Endothelial cell of umbilical vein (primary cell): ENCODE measurements around the gene PDK4. TPM values are rescaled to one million over a fixed set of nuclear protein-coding genes. Genes with fewer than 3 reads are reported as not detected.

Experiments
- BruUV-seq: library from RNA; stranded (reverse); fragments of 400-500 nt; replicated peaks from 2 replicates; lab custom pipeline; 2021; lab: Mats Ljungman, UMichigan
- CTCF ChIA-PET: fragments of 300-600, 350-600 bp; sonication (Branson Sonifier 250); formaldehyde crosslinking; loops from one replicate; lab custom pipeline; 2021; ENCODE audit warnings: antibody characterized with exemption, inconsistent platforms; lab: Charles Lee
- POLR2A ChIA-PET: fragments of 300-600, 350-600 bp; sonication (Branson Sonifier 250); formaldehyde crosslinking; loops from one replicate; lab custom pipeline; 2021; ENCODE audit warnings: antibody characterized with exemption, inconsistent platforms; lab: Charles Lee
- DNase-seq: peaks from one replicate; pipeline ENCODE4 v3.0.0-alpha.2; 2011; ENCODE audit warnings: low read depth, low spot score
- FAIRE-seq: peaks from 2 replicates; lab custom pipeline; 2011; peaks lifted over from hg19 to GRCh38; lab: Jason Lieb, UNC
- H2AFZ ChIP-seq: 2 replicates; pipeline ENCODE4 v1.6.0; 2012; ENCODE audit warnings: low read depth, low read length, control low read depth, inconsistent platforms
- H3K27ac ChIP-seq: 2 replicates; pipeline ENCODE4 v1.5.1; 2011; ENCODE audit warnings: low read depth, mild to moderate bottlenecking, control low read depth, low read length, moderate library complexity; ENCODE audit not compliant: insufficient read depth
- H3K27me3 ChIP-seq, 2 experiments: 2 replicates each; pipeline versions ENCODE4 v1.6.0 to v1.6.1; 2011; ENCODE audit warnings: low read length in 2 of 2, mixed read lengths in 1 of 2; ENCODE audit not compliant: control insufficient read depth in 2 of 2, insufficient read depth in 2 of 2
- H3K36me3 ChIP-seq, 2 experiments: 2 replicates in 1 of 2; 3 replicates in 1 of 2; pipeline ENCODE4 v1.5.1; 2011; ENCODE audit warnings: low read length in 2 of 2, mild to moderate bottlenecking in 1 of 2, moderate library complexity in 1 of 2; ENCODE audit not compliant: control insufficient read depth in 2 of 2, insufficient read depth in 2 of 2; ENCODE audit errors: extremely low read depth in 1 of 2
- H3K4me1 ChIP-seq: 3 replicates; pipeline ENCODE4 v1.5.1; 2011; ENCODE audit warnings: mild to moderate bottlenecking, low read length; ENCODE audit not compliant: control insufficient read depth, insufficient read depth; ENCODE audit errors: extremely low read depth
- H3K4me2 ChIP-seq: 2 replicates; pipeline ENCODE4 v1.6.1; 2011; ENCODE audit warnings: low read length, control low read depth, mixed read lengths; ENCODE audit not compliant: insufficient read depth
- H3K4me3 ChIP-seq, 3 experiments: fragments of 200-600 bp in 1 of 3; sonication (generic), shearing (Covaris generic) in 1 of 3; replicated peaks in 1 of 3; 2 replicates each; pipeline ENCODE4 v1.5.1; 2011 to 2016; ENCODE audit warnings: control low read depth in 3 of 3, low read length in 3 of 3, mild to moderate bottlenecking in 2 of 3, inconsistent platforms in 1 of 3, low read depth in 1 of 3, moderate library complexity in 1 of 3; ENCODE audit not compliant: insufficient read depth in 1 of 3
- H3K79me2 ChIP-seq: 2 replicates; pipeline ENCODE4 v1.6.0; 2012; ENCODE audit warnings: low read length, inconsistent platforms; ENCODE audit not compliant: control insufficient read depth, insufficient read depth
- H3K9ac ChIP-seq: replicated peaks from 2 replicates; pipeline ENCODE3; 2011; ENCODE audit warnings: low read length, control low read depth; ENCODE audit not compliant: insufficient read depth; ENCODE audit errors: extremely low read depth
- H3K9me1 ChIP-seq: replicated peaks from 3 replicates; pipeline ENCODE4 v1.6.0; 2011; ENCODE audit warnings: mild to moderate bottlenecking, low read length; ENCODE audit not compliant: control insufficient read depth, insufficient read depth; ENCODE audit errors: extremely low read depth
- H3K9me3 ChIP-seq: replicated peaks from 2 replicates; pipeline ENCODE4 v1.5.1; 2012; ENCODE audit warnings: low read length, inconsistent platforms; ENCODE audit not compliant: control insufficient read depth, insufficient read depth
- H4K20me1 ChIP-seq: replicated peaks from 2 replicates; pipeline ENCODE3; 2011; ENCODE audit warnings: mild to moderate bottlenecking, low read length; ENCODE audit not compliant: control insufficient read depth, insufficient read depth; ENCODE audit errors: extremely low read depth
- EZH2 ChIP-seq: IDR thresholded peaks from 2 replicates; pipeline ENCODE4 v1.6.1; 2012; ENCODE audit warnings: borderline replicate concordance, low read depth, mild to moderate bottlenecking, moderate library complexity, low read length, inconsistent platforms; ENCODE audit not compliant: severe bottlenecking
- FOS ChIP-seq: IDR thresholded peaks from 2 replicates; pipeline ENCODE4 v1.6.1; 2011; ENCODE audit warnings: mild to moderate bottlenecking, low read length, moderate library complexity, borderline replicate concordance; ENCODE audit not compliant: insufficient read depth
- GATA2 ChIP-seq: IDR thresholded peaks from 2 replicates; pipeline ENCODE4 v1.7.0; 2011; ENCODE audit warnings: low read depth, mild to moderate bottlenecking, moderate library complexity, mixed read lengths, low read length; ENCODE audit not compliant: insufficient read length, insufficient read depth
- JUN ChIP-seq: IDR thresholded peaks from 2 replicates; pipeline ENCODE4 v1.6.1; 2011; ENCODE audit warnings: borderline replicate concordance, low read depth; ENCODE audit not compliant: insufficient read length, insufficient read depth
- MYC ChIP-seq: IDR thresholded peaks from one replicate; pipeline ENCODE4 v1.6.1; 2011; ENCODE audit warnings: mild to moderate bottlenecking, low read depth, low read length
- POLR2AphosphoS5 ChIP-seq: IDR thresholded peaks from 2 replicates; pipeline ENCODE4 v1.6.1; 2012; ENCODE audit warnings: low read depth, mild to moderate bottlenecking, control low read depth, low read length, moderate library complexity; ENCODE audit not compliant: insufficient read depth
- dilution Hi-C: fragments of 300-500 bp; cut with MboI; formaldehyde crosslinking; loops from one replicate; pipeline ENCODE4 v1.15.0; 2019; ENCODE audit warnings: low sequenced_read_pairs; ENCODE audit not compliant: extremely low pct_ligation_motif_present
- intact Hi-C: fragments of 100-400 bp; cut with micrococcal nuclease; formaldehyde crosslinking; loops from one replicate; pipeline ENCODE4 v1.10.0; 2022
- polyA plus RNA-seq, 4 experiments: library from polyadenylated mRNA; depleted of rRNA in 3 of 4; stranded (reverse) in 3 of 4; unstranded in 1 of 4; fragments of >200 nt; gene quantifications; 2 replicates each; pipeline versions ENCODE4 v1.2.1 to v1.2.3, GENCODE V29; 2011 to 2012; ENCODE audit warnings: missing spikeins in 1 of 4
- total RNA-seq: library from RNA; stranded (reverse); gene quantifications from 2 replicates; pipeline ENCODE4 v1.2.3, GENCODE V29; 2021
- TF ChIP-seq, protein P1 (sequence below), 2 donors: IDR thresholded peaks; 1 replicate in 1 of 2; 2 replicates in 1 of 2; pipeline ENCODE4 v1.5.1; 2011; ENCODE audit warnings: low read length in 2 of 2, mild to moderate bottlenecking in 2 of 2, moderate library complexity in 2 of 2, control low read depth in 1 of 2, inconsistent platforms in 1 of 2, low read depth in 1 of 2; ENCODE audit not compliant: insufficient read depth in 1 of 2; ENCODE audit errors: extremely low read depth in 1 of 2
- TF ChIP-seq, protein P2 (sequence below): IDR thresholded peaks from 2 replicates; pipeline ENCODE4 v1.6.1; 2011; ENCODE audit not compliant: insufficient read depth, insufficient read length

PDK4 gene
- total and polyA plus RNA-seq, 2 donors (not counting 3 experiments of a cell fraction or from before 2014, with no cell fraction given) = 0.75 to 2.5 TPM

DNA sequence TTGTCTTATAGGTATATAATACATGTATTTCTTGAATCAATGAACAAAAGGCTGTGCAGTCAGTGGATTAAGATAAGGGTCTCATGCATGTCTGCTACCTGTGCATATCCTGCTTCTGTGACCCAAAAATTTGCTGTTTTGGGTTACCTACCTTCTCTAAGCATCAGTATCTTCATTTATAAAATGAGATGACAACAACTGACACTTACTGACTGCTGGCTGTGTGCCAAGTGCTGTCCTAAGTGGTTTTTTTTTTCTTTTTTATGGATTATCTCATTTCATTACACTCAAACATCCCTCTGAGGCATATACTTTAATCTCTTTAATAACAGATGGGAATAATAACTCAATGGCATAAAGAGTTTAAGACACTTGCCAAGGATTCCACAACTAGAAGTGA lies 2.1 kb downstream of the PDK4 start:
- Histone ChIP-seq H3K4me3 (no peak overlapping the region), H3K27me3 (no peaks in the 10 kb centered on the region), H2AFZ (no peak overlapping the region), H3K9ac (no peak overlapping the region), H3K36me3 (no peaks in the 10 kb centered on the region), H3K9me3 (no peaks in the 10 kb centered on the region), H3K9me1 (no peaks in the 10 kb centered on the region), H4K20me1 (no peaks in the 10 kb centered on the region), H3K4me1 (peaks cover 3% of the 10 kb centered on the region), H3K27ac (no peak overlapping the region), H3K4me2 (no peak overlapping the region), H3K79me2 (no peaks in the 10 kb centered on the region)
- BruUV-seq = no TSS peak
- TF ChIP-seq JUN (no peak), EZH2 (no peak), MYC (no peak), FOS (no peak), GATA2 (no peak), POLR2AphosphoS5 (no peak)
- TF ChIP-seq, protein P1, sequence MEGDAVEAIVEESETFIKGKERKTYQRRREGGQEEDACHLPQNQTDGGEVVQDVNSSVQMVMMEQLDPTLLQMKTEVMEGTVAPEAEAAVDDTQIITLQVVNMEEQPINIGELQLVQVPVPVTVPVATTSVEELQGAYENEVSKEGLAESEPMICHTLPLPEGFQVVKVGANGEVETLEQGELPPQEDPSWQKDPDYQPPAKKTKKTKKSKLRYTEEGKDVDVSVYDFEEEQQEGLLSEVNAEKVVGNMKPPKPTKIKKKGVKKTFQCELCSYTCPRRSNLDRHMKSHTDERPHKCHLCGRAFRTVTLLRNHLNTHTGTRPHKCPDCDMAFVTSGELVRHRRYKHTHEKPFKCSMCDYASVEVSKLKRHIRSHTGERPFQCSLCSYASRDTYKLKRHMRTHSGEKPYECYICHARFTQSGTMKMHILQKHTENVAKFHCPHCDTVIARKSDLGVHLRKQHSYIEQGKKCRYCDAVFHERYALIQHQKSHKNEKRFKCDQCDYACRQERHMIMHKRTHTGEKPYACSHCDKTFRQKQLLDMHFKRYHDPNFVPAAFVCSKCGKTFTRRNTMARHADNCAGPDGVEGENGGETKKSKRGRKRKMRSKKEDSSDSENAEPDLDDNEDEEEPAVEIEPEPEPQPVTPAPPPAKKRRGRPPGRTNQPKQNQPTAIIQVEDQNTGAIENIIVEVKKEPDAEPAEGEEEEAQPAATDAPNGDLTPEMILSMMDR (IDR thresholded peaks at IDR 0.05; ENCODE audit: extremely low read depth in 1 of 2, insufficient read depth in 1 of 2, low read depth in 1 of 2, low read length in 2 of 2) = no peak
- TF ChIP-seq, protein P2, sequence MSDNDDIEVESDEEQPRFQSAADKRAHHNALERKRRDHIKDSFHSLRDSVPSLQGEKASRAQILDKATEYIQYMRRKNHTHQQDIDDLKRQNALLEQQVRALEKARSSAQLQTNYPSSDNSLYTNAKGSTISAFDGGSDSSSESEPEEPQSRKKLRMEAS = no peak
- intact Hi-C loops = no loop called here
- ChIA-PET POLR2A (no interaction called here), CTCF (interaction anchor here (1.2 to 2.3 kb wide), 4 partner anchors 8 to 96 kb away, joined by 3 to 7 read pairs (median 4); no protein-coding TSS in a partner anchor)
- dilution Hi-C loops = no loop called here
- no peak for FAIRE-seq
- no peak for DNase-seq
